Retinal pigment epithelial cell (primary cell): Measurements from ENCODE around the gene PNCK.
"Not testable (repeated sequence)": the region's sequence is repeated elsewhere in the genome, so short reads cannot be mapped to it uniquely, and the experiment has no call there.

Source experiments
- DNase-seq: peaks from one replicate; pipeline ENCODE4 v3.0.0-alpha.2; 2010; ENCODE audit warnings: low read depth
- H3K4me3 ChIP-seq: 2 replicates; pipeline ENCODE4 v1.5.1; 2011; ENCODE audit warnings: mild to moderate bottlenecking, low read length, control low read depth, moderate library complexity
- CTCF ChIP-seq: conservative IDR thresholded peaks from 2 replicates; pipeline ENCODE4 v1.5.1; 2011; ENCODE audit warnings: low read depth, low read length, control low read depth, inconsistent platforms

Gene PNCK

GRCh38 chrX:153703036-153703370 lies 29.4 kb upstream of the PNCK start:
- H3K4me3 ChIP-seq: no peak overlapping the region
- no peak for TF ChIP-seq CTCF
- DNase-seq: no peak

- H3K4me3 ChIP-seq: no peak overlapping the region
- no peak for DNase-seq
- no peak for TF ChIP-seq CTCF
Observed at GRCh38 chrX:153702336-153703035, 28.9 kb upstream of the PNCK start.

- TF ChIP-seq CTCF: no peak
- DNase-seq: no peak
Observed at GRCh38 chrX:153701706-153702105, 28.1 kb upstream of the PNCK start.

GRCh38 chrX:153700967-153701366 lies 27.4 kb upstream of the PNCK start:
- H3K4me3 ChIP-seq: no peak overlapping the region
- no peak for DNase-seq
- no peak for TF ChIP-seq CTCF

More at GRCh38 chrX:153701706-153702105, 28.1 kb upstream of the PNCK start:
- no peak overlapping the region for H3K4me3 ChIP-seq

- no peak for TF ChIP-seq CTCF
- no peak for DNase-seq
- no peak overlapping the region for H3K4me3 ChIP-seq
Observed at GRCh38 chrX:153700376-153700945, 26.8 kb upstream of the PNCK start.

GRCh38 chrX:153699784-153700371 lies 26.3 kb upstream of the PNCK start:
- H3K4me3 ChIP-seq, DNase-seq: not testable (repeated sequence)

- H3K4me3 ChIP-seq, DNase-seq: not testable (repeated sequence)
Observed at GRCh38 chrX:153699210-153699783, 25.7 kb upstream of the PNCK start.
